ENCODE data around the gene FBXW5.

FBXW5 gene

DNA sequence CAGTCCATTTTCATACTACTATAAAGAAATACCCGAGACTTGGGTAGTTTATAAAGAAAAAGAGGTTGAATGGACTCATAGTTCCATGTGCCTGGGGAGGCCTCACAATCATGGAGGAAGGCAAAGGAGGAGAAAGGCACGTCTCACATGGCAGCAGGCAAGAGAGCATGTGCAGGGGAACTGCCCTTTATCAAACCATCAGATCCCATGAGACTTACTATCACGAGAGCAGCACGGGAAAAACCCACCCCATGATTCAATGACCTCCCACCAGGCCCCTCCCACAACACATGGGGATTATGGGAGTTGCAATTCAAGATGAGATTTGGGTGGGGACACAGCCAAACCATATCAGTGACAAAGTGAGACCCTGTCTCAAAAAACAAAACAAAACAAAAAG is 38.3 kb downstream of the FBXW5 start:
- DNase-seq: no peak

DNA sequence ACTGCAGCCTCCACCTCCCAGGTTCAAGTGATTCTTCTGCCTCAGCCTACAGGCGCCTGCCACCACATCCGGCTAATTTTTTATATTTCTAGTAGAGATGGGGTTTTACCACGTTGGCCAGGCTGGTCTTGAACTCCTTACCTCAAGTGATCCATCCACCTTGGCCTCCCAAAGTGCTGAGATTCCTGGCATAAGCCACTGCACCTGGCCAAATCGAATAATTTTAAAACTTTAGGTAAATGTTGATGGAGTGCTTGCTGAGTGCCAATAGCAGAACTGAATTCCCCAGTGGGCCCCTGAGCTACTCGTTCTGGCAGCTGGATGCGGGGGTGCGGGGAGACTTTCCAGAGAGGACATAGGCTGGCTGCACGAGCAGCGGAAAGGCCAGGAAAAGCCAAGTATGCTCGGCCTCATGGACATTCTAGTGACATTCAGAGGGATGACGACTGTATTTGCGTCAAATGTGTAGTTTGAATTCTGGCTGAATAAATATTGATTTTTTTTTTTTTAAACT is 41.4 kb downstream of the FBXW5 start:
- DNase-seq: no peak

DNA sequence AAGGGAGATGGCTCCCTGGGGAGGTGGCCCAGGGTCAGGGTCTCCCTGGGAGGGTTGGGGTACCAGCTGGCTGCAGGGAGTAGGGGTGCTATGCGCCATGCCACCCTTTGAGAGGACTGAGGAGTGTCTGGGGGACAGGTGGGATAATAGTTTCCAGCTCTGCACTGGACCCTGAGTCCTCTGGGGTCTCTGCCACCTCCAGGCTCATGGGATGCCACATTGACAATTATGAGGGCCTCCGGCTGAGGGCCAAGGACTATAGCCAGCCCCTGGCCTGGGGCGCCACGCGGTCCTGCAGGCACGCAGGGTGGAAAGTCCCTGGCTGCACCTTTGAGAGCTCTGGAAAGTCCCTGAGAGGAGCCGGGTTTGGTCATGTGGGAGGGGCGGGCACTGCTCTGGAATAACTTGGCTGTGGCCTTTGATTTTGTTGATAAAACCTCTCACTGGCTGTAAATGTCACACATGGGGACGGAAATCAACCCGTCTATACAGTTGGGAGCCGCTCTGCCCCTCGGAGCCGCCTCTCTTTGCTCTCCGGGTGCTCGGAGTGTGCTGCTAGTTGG is 42.2 kb downstream of the FBXW5 start:
- DNase-seq: peak; percentile 92

DNA sequence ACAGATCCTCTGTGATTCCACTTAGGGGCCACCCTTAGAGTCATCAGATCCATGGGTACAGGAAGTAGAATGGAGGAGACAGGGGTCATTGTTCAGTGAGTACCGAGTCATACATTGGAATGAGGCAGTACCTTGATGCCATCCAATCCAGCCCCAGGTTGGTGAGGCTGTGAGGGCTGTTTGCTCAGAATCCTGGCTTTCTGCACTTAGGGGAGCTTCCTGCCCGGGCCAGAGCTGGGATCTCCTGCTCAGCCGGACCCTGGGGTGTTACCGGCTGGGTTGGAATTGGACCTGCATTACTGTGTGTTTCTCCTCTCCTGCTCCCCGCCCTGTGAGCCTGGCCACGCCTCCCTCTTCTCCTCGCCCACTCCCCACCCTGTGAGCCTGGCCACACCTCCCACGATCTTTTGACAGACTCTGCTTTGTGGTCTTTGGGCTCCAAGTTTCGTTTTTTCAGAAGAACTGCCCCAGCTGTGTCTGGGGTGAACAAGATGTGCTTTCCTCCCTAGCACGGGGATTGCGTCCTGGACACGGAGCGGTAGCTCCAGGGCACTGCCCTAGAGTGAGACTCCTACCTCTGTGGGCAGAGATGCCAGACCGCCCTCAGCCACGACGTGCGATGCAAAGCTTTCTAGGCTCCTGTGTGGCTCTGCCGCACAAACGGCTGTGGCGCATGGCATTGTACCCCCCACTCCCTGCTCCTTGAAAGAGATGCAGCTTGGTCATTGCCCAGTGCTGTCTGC is 42.9 kb downstream of the FBXW5 start:
- DNase-seq: peak; percentile 84

DNA sequence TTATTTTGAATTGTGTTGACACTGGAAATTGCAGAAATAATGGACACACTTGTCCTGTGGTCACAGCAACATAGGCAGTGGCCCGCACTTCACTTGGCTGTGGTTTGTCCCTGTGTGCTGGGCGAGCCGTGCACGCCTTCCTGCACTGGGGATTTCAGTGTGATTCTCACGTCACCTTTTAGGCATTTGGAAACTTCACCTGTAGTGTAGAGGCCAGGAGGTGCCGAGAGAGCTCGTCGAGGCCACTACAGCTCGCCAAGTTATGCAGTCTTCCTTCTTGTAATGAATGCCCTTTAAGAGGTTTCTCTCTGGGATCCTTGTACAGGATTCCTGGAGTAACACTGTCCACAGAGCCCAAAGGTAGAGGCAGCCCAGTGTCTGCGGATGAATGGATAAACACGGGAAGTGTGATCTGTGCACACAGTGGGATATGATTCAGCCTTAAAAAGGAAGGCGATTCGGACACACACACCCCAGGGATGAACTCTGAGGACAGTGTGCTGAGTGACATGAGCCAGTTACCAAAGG is 43.5 kb downstream of the FBXW5 start:
- no peak for DNase-seq

DNA sequence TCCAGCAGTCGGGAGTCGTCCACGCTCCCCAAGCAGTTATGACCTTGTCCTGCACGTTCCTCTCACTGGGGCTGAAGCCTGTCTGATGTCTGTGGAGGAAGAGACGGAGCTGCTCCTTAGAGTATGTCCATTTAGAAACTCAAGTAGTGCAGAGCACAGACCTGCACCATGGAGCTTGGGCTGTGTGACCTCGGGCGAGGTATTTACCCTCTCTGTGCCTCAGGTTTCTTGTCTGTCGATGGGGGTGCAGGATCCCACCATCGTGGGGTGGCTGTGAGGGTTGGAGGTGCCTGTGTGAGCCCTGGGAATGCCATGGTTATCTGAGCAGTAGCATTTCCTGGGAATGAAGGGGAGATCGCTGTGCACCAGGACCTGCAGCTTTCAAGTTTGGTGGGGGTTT is 44.0 kb downstream of the FBXW5 start:
- no peak for DNase-seq

DNA sequence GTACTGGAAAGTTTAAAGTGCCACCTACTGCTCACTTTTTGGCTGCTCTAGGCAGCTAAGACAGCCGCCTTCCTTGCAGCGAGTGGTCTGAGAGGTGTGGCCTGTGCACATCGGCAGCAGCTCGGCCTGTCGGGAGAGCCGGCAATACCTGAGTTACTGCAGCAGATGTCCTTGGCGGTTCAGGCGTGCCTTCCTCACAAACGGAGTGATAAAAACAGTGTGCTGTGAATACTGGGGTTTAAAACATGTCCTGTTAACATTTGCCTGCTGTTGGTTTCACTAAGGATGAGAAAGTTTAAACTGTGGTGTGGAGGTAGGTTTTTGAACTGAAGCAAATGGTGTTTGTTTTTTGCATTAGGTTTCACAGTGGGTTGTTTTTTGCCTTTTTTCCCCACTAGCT is 45.3 kb downstream of the FBXW5 start:
- no peak for DNase-seq

DNA sequence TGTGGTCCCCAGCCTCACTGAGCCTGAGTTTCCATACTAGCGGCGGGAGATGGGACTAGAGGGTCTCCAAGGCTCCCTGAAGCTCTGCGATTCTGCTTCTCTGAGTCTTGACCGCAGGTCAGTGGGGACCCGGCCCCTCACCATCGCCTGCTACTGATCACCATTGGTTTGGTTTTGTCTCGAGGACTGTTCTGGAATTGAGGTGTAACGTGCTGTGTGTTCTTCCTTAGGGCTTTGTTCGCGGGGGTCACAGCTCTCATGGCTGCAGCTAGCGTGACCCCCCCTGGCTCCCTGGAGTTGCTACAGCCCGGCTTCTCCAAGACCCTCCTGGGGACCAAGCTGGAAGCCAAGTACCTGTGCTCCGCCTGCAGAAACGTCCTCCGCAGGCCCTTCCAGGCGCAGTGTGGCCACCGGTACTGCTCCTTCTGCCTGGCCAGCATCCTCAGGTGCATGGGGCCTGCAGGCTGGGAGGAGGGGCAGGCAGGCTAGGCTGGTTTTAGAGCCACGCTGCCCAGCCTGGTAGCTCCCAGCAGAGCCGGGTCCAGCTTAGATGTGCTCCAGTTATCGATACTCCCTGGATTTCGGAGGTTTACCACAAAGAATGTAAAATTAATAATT is 45.9 kb downstream of the FBXW5 start:
- DNase-seq: no peak

DNA sequence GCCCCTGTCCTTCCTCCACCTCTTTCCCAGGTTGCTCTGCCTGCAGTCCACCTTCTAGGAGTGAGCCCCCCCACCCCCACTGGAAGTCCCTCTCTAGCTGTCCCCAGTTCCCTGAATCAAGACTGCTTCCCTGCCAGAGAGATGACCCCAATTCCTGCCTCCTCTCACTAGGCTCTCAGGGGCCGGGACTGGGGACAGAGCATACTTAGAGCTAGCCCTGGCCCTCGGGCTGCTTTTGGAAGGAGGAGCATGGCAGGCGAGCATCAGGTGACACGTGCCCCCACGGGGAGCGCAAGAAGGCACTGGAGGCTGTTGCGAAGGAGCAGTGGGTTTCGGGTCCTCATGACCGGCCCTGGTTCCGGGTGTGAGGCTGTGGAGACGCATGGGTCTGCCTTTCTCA is 48.5 kb downstream of the FBXW5 start:
- DNase-seq: no peak

DNA sequence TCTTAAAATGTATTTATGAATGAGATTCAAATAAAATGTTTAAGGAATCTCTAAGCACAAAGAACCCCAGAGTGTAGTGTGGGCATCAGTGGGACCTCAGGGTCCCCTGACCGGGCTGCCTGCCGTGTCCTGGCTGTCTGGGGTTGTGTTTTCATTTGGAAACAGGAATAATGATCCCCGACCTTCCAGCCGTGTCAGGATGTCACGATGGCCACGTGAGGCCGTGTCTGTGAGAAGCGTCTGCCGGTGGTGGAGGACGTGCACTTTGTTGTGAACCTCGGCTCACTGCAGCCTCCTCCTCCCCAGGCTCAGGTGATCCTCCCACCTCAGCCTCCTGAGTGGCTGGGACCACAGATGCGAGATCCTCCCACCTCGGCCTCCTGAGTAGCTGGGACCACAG is 53.9 kb downstream of the FBXW5 start:
- no peak for DNase-seq
